Liver (tissue), 3 donors: Measurements from ENCODE around the gene TRAPPC3L.

Experiments
- FOXA2 ChIP-seq: IDR thresholded peaks from 2 replicates; pipeline ENCODE4 v1.6.1; 2016; ENCODE audit warnings: antibody characterized with exemption
- SP1 ChIP-seq: IDR thresholded peaks from 2 replicates; pipeline ENCODE4 v1.6.1; 2018; ENCODE audit warnings: antibody characterized with exemption, mild to moderate bottlenecking
- TAF1 ChIP-seq: conservative IDR thresholded peaks from 2 replicates; pipeline ENCODE4 v1.6.1; 2016; ENCODE audit warnings: antibody characterized with exemption, mild to moderate bottlenecking
- YY1 ChIP-seq: IDR thresholded peaks from 2 replicates; pipeline ENCODE4 v1.6.1; 2016; ENCODE audit warnings: antibody characterized with exemption, mild to moderate bottlenecking
- TF ChIP-seq, protein P1 (sequence below): fragments of 150-350 bp; IDR thresholded peaks from 2 replicates; pipeline ENCODE4 v1.5.1; 2017; ENCODE audit warnings: improper control_type of control experiment, low read depth, low read length; ENCODE audit not compliant: missing input control
- TF ChIP-seq, protein P2 (sequence below): IDR thresholded peaks from 2 replicates; pipeline ENCODE4 v1.6.1; 2016; ENCODE audit warnings: antibody characterized with exemption, mild to moderate bottlenecking
- TF ChIP-seq, protein P3 (sequence below): IDR thresholded peaks from 2 replicates; pipeline ENCODE4 v1.6.1; 2016; ENCODE audit warnings: antibody characterized with exemption
- donor health status: healthy.
- donor health status: healthy.

DNA sequence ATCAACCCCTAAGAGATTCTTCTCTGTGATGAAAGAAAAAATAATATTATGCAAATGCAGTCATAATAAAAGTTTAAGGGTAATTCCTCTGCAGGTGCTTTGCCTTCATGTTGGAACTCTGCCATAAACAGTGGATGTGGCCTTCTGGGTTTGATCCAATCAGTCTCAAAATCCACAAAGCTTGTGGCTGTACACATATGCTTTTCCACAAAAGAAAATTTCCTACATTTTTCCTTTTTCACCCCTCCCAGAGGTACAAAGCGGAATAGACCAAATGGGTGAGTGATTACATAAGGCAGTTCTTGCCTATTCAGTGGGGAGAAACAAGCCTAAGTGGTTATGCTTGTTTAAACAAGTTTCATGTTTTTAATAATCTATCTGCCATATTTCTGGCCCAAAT lies 17.4 kb downstream of the TRAPPC3L start:
- TF ChIP-seq, protein P1, sequence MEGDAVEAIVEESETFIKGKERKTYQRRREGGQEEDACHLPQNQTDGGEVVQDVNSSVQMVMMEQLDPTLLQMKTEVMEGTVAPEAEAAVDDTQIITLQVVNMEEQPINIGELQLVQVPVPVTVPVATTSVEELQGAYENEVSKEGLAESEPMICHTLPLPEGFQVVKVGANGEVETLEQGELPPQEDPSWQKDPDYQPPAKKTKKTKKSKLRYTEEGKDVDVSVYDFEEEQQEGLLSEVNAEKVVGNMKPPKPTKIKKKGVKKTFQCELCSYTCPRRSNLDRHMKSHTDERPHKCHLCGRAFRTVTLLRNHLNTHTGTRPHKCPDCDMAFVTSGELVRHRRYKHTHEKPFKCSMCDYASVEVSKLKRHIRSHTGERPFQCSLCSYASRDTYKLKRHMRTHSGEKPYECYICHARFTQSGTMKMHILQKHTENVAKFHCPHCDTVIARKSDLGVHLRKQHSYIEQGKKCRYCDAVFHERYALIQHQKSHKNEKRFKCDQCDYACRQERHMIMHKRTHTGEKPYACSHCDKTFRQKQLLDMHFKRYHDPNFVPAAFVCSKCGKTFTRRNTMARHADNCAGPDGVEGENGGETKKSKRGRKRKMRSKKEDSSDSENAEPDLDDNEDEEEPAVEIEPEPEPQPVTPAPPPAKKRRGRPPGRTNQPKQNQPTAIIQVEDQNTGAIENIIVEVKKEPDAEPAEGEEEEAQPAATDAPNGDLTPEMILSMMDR, result no peak
- TF ChIP-seq, protein P2, sequence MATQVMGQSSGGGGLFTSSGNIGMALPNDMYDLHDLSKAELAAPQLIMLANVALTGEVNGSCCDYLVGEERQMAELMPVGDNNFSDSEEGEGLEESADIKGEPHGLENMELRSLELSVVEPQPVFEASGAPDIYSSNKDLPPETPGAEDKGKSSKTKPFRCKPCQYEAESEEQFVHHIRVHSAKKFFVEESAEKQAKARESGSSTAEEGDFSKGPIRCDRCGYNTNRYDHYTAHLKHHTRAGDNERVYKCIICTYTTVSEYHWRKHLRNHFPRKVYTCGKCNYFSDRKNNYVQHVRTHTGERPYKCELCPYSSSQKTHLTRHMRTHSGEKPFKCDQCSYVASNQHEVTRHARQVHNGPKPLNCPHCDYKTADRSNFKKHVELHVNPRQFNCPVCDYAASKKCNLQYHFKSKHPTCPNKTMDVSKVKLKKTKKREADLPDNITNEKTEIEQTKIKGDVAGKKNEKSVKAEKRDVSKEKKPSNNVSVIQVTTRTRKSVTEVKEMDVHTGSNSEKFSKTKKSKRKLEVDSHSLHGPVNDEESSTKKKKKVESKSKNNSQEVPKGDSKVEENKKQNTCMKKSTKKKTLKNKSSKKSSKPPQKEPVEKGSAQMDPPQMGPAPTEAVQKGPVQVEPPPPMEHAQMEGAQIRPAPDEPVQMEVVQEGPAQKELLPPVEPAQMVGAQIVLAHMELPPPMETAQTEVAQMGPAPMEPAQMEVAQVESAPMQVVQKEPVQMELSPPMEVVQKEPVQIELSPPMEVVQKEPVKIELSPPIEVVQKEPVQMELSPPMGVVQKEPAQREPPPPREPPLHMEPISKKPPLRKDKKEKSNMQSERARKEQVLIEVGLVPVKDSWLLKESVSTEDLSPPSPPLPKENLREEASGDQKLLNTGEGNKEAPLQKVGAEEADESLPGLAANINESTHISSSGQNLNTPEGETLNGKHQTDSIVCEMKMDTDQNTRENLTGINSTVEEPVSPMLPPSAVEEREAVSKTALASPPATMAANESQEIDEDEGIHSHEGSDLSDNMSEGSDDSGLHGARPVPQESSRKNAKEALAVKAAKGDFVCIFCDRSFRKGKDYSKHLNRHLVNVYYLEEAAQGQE, result no peak
- TF ChIP-seq, protein P3, sequence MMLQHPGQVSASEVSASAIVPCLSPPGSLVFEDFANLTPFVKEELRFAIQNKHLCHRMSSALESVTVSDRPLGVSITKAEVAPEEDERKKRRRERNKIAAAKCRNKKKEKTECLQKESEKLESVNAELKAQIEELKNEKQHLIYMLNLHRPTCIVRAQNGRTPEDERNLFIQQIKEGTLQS, result no peak
- TF ChIP-seq SP1 (no peak), YY1 (no peak), FOXA2 (no peak), TAF1 (no peak)
